Fibroblast of pulmonary artery (primary cell): ENCODE results near the gene KIF2C.

Experiments
- DNase-seq: peaks from one replicate; pipeline ENCODE4 v3.0.0-alpha.2; 2010; ENCODE audit warnings: low read depth
- H3K4me3 ChIP-seq: replicated peaks from 2 replicates; pipeline ENCODE4 v1.5.1; 2011; ENCODE audit warnings: low read depth, mild to moderate bottlenecking, control low read depth, low read length, moderate library complexity
- CTCF ChIP-seq: IDR thresholded peaks from 2 replicates; pipeline ENCODE4 v1.5.1; 2011; ENCODE audit warnings: mild to moderate bottlenecking, control low read depth, low read length, inconsistent platforms; ENCODE audit errors: missing control alignments

Gene KIF2C

GRCh38 chr1:44707112-44707881 lies 32.3 kb upstream of the KIF2C start:
- peak; percentile 83 for DNase-seq
- no peak for TF ChIP-seq CTCF
- H3K4me3 ChIP-seq: no peak overlapping the region

- peak; percentile 69 for DNase-seq
- peak; percentile 66 for TF ChIP-seq CTCF
- H3K4me3 ChIP-seq: no peak overlapping the region
These were observed 31.4 kb upstream of the KIF2C start for GRCh38 chr1:44707959-44708831.

GRCh38 chr1:44713321-44713781 lies 26.3 kb upstream of the KIF2C start:
- no peak for DNase-seq
- H3K4me3 ChIP-seq: no peak overlapping the region
- TF ChIP-seq CTCF: no peak

- no peak overlapping the region for H3K4me3 ChIP-seq
- no peak for DNase-seq
- TF ChIP-seq CTCF: no peak
These were observed 25.1 kb upstream of the KIF2C start for GRCh38 chr1:44714532-44714931.

GRCh38 chr1:44714944-44715571 lies 24.6 kb upstream of the KIF2C start:
- H3K4me3 ChIP-seq: no peak overlapping the region
- DNase-seq: peak; percentile 85

GRCh38 chr1:44717156-44717555 lies 22.5 kb upstream of the KIF2C start:
- no peak for DNase-seq
- no peak for TF ChIP-seq CTCF
- H3K4me3 ChIP-seq: no peak overlapping the region

More at GRCh38 chr1:44714944-44715571, 24.6 kb upstream of the KIF2C start:
- TF ChIP-seq CTCF: peak; percentile 99
